HG03354 (cell line): Measurements from ENCODE around the gene RNF214.

Source experiments
- ATAC-seq: cut with Tn5 transposase; IDR thresholded peaks from one replicate; pipeline ENCODE4 v1.9.1; 2021; ENCODE audit warnings: mild to moderate bottlenecking; ENCODE audit not compliant: unreplicated experiment, poor library complexity, severe bottlenecking

Gene RNF214

DNA sequence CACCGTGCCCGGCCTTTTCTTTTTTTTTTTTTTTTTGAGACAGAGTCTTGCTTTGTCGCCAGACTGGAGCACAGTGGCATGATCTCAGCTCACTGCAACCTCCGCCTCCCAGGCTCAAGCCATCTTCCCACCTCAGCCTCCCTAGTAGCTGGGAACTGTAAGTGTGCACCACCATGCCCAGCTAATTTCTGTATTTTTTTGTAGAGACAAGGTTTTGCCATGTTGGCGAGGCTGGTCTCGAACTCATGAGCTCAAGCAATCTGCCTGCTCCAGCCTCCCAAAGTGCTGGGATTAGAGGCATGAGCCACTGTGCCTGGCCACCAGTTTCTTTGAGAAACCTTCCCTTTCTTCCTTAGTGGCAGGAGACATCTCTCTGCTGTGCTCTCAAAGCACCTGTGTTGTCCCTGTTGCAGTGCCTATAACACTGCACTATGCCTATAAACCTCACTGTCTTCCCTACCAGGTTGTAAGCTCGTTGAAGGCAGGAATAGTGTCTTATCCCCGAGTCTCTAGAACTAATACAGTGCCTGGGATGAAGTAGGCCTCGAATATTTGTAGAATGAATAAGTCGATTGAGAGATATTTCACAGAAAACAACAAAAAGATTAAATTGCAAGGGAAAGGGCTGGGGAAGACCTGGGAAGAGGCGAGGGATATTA is 19.6 kb upstream of the RNF214 start:
- ATAC-seq: no peak

GRCh38 chr11:117214404-117215110 is 17.9 kb upstream of the RNF214 start:
- ATAC-seq: no peak

DNA sequence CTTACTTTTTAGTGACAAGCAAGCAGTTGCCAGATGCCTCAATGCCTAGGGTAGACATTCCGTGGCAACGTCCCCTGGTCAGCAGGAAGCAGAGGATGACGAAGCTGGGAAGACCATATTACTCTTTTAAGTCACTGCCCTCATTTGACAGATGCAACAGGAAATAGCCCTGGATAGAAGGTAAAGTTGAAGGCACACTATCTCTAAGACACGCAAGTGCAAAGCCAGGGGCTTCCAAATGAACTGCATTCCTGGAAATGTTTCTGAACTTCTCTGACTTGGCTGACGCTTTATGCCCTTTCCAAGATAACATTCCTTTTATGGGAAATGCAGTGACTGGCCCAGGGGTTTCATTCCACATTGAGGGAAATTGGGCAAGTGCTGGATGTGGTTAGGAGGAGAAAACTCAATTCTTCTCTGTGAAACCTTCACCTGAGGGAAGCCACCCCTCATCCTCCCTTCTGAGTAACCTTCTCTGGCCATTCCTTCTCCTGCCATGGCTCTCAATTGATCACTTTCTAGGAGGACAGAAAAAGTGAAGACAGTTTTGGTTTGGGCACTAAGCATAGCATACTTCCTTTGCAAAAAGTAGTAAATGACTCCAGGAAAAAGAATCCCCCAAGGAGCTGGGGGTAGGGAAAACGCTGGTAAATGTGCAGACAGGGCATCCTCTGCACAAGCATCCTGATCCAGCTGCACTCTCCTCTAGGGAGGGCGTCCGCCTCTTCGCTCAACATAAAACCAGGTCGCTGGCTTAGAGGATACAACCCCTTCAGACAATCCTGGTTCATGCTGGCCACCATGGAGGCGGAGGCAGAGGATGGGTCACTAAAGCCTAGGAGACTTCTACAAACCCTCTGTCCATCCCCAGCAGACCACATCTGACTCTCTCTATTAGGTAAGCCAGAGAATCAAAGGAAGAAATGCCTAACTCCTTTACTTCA is 15.1 kb upstream of the RNF214 start:
- no peak for ATAC-seq

DNA sequence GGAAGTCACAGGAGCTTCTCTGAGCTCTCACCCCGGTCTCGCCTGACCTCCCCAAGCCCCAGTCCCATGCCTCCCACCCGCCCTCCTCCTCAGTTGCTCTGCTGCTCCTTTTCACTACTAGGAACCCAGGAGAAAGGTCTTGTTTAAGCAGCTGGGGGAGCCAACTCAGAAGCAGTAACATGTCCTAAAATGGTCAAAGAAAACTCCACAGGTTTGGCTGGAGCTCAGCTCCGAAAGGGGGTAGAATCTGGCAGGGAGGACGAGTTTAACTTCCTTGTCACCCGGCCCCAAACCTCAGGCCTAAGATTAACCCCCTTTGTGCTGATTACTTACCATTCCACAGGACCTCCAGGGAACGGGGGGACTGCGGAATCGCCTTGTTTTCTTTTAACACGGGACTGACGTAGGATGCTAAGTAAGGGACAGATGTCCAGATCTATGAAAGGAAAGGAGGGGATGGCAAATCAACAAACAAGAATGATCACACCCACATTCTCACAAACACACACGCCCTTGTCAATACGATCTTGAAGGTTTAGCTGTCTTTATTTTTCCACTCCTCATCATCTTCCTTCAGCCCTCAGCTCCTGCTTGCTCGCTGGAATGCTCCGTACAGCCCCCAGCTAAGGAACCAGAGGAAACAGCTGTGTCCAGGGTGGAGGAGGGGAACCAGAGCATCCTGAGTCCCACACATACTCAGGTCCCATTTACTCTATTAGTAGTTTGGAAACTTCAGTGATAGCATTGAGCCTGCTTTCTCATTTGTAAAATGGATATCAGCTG is 14.1 kb upstream of the RNF214 start:
- no peak for ATAC-seq

DNA sequence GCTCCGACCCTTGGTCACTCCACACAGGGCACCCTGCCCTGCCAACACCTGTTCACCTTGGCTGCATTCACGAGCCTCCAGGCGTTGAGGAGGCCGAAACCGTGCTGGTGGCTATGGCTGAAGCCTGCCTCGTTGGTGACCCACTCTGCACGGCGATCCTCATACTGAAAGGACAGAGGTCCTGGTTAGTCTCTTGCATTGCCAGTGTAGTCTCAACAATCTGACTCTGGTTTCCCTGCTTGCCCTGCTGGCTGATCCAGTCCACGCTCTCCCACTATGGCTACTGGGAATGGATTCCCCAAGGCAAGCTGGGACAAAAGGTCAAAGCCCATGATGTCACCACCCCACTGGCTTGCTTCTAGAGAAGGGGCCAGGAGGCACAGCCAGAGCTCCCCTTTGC is 13.5 kb upstream of the RNF214 start:
- ATAC-seq: no peak

DNA sequence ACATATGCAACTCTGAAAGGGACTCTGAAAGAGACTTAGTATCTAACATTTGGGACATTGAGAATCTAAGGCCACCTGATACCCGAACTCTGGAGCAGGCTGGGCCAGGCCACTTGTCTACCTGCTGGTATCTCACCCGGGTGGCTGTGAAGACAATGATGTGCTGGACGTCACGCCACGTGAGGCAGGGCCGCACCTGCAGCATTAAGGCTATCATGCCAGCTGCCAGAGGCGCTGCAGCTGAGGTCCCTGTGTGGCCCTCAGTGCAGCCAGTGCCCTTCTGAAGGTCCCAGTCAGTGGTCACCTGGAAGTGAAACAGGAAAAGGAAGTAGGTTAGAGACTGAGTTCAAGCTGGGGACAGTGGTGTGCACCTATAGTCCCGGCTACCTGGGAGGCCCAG is 13.0 kb upstream of the RNF214 start:
- no peak for ATAC-seq

GRCh38 chr11:117219995-117220394 is 12.5 kb upstream of the RNF214 start:
- no peak for ATAC-seq

- ATAC-seq: no peak
Observed at GRCh38 chr11:117220568-117220967, 11.9 kb upstream of the RNF214 start.

- no peak for ATAC-seq
Observed at GRCh38 chr11:117220999-117221774, 11.3 kb upstream of the RNF214 start.

- no peak for ATAC-seq
Observed at GRCh38 chr11:117221775-117222517, 10.5 kb upstream of the RNF214 start.

GRCh38 chr11:117222991-117223740 is 9.3 kb upstream of the RNF214 start:
- no peak for ATAC-seq

- ATAC-seq: no peak
Observed at GRCh38 chr11:117223741-117224689, 8.5 kb upstream of the RNF214 start.

DNA sequence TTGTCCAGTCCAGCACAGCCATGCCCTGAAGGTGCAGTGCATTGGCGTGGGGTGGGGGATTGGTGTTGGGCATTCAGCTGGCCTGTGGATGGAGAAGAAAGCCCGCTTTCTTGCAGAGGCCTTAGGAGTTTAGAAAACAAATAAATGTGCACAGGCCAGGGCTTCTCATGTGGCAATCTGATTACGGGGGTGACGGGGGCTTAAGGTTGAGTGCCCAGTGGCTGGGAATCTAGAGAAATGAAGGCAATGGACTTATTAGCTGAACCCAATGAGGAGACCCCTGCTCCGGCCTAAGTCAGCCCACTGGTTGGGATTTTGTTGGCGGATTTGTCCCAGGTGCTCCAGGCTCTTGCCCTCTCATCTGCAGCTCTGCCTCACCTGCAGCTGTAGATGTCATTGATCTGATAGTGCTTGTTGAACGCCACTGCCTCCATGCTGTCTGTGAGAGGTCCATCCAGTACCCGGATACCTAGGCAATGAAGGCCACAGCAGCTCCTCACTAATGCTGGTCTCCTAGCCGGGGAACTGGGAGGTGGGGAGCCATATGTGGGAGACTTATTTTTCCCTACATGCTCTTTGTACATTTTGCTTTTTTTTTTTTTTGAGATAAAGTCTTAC is 6.8 kb upstream of the RNF214 start:
- ATAC-seq: no peak

- peak; percentile 67 for ATAC-seq
Observed at GRCh38 chr11:117226388-117227385, 5.8 kb upstream of the RNF214 start.

- no peak for ATAC-seq
Observed at GRCh38 chr11:117228091-117228490, 4.4 kb upstream of the RNF214 start.
